ENCODE results near the gene NOX5.

NOX5 gene

DNA sequence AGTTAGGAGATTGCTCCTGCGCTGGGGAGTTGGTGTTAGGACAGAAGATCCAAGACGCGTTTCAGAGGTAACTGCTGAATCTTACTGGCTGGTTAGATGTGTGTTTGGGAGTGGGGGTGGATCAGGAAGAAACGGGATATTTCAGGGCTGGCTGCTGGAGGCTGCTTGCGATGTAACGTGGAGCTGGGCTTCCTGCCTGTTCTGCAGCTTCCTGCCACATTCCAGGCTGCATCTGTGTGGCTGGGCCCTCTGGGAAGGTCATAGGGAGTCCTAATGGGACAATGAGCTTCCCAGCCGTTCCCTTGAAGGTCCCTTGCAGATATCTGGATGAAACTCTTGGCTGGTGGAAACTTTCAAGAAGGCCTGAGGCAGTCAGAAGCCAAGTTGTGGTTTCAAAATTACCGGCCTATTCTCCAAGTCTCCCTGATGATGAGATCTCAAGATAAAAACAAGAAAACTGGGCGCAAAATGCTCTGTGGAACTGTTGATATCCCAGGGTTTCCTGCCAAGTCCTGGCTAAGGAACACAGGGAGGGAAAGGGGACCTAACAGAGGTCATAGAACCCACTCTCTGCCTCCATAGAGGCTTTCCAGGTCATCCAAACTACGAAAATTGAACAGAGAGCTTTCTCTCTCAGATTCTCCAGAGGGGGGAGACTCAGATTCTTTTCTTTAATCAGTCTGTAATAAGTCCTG is 67.0 kb downstream of the NOX5 start:
- DNase-seq (ENCODE audit: low read depth in 2 of 2), result no peak

DNA sequence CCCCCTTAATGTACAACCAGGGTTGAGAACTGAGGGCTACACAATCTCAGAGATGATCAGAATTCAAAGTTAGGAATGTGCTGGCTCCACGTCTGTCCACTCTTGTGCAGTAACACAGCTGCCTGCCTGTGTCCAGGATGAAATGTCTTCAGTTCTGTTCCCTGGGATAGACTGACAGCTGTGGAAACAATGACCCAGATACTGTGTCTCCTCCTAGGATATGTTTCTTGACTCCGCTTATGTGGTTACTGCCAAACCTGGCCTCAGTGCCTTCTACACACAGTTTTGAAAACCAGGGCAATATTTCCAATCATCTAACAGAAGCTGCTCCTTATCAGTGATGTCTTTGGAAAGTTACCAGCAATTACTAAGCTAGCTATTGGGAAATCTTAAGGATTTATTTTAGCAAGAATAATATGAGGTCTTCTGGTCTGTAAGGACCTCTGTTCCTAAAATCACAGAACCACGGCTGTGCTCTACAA is 67.6 kb downstream of the NOX5 start:
- no peak for DNase-seq (ENCODE audit: low read depth in 2 of 2)

DNA sequence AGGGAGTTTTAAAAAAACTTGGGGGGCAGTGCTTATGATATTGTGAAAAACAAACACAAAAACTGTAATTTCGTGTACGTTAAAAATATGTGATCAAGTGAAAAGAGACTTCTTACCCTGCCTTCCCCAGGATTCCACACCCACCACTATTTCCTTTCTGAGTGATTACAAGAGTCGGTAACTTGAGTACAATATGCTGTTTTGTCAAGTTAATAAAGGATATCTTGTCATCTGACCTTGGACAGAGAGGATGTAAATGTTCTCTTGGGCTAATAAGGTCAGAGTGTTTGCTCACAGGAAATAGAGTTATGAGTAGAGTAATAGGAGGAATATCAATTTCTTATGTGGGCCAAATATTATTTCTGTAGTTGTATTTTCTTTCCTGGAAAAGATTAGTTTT is 68.1 kb downstream of the NOX5 start:
- no peak for DNase-seq (ENCODE audit: low read depth in 2 of 2)

DNA sequence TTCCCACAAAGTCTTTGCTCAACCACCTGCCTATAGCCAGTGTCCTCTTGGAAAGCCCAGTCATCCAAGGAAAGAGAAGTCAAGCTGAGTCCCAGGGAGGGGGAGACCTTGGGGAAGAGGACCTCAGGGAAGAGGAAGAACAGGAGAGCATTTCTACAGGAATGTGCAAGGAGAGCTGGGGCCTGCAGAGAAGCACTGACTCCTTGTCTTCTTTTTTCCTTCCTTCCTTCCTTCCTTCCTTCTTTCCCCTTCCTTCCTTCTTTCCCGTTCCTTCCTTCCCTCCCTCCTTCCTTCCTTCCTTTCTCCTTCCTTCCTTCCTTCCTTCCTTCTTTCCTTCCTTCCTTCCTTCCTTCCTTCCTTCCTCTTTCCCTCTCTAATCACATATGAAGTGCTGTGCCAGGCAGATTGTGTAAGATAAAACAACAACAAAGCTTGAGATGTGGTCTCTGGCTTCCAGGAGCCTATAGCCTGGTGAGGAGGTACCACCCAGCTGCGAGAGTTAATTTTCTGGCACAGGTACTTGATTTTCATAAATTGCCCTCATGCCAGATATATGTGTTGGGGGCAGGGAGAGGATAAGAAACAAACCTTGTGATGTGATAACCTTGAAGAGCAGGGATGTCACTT is 70.0 kb downstream of the NOX5 start:
- no peak for DNase-seq (ENCODE audit: low read depth in 2 of 2)

DNA sequence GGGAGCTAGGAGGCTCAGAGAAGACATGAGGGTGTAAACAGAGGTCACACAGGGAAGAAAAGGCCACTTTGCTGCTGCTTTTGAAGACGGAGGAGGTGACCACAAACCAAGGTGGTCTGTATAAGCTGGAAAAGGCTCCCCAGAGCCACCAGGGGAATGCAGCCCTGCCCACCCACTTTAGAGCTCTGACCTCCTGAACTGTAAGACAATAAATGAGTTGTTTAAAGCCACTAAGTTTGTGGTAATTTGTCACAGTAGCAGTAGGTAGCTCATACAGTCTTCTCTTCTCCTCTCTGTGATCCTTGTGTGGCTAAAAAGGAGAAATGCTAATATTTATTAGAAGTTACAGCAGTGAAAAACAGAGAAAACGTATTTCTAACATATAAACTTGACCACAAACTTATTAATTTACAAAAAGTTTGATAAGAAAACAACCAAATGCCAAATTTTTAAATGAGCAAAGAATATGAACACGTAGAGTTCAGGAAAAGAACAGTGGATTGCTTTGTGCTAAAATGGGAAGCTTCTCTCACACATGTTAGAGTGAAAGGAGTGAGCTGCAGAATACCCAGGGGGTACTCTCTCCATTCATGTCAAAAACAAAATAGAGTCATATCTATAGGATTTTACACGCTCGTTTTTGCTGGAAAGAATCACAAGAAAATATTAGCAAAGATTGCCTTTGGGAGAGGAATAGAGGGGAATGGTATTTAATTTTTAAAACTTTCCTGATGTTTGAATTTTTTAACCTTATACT is 71.0 kb downstream of the NOX5 start:
- no peak for DNase-seq (ENCODE audit: low read depth in 2 of 2)

DNA sequence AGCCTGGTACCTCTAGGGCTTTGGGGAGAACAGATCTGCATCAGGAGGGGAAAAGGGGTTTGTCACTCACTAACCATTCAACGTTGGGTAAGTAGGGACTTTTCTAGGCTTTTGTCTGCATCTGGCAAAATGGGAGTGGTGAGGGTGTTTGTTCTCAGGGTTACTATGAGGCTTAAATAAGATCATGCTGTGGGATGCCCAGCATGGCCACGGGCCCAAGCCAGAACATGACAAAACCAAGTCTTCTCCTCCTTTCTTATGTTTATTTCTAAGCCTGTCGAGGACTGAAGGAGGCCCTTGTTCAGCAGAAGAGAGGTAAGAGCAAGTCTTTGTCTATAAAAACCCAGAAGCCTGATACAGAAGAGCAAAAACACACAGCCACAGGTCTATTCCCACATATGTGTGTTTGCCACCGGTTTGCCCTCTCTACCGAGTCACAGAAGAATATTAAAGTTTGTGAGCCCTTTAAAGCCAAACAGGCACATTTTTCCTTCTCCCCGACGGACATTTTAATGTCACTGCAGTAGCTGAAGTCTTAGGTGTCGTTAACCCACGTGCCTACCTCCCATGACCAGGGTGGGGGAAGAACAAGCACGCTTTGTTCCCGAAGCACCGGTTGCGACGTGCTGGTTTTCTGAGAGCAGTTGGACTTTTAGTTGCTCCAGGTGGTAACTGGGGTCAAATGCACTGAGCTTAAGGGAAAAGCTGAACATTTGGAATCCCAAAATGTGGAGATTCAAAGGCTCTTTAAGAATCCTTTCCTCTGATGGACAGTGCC is 72.1 kb downstream of the NOX5 start:
- DNase-seq (ENCODE audit: low read depth in 2 of 2), result no peak

DNA sequence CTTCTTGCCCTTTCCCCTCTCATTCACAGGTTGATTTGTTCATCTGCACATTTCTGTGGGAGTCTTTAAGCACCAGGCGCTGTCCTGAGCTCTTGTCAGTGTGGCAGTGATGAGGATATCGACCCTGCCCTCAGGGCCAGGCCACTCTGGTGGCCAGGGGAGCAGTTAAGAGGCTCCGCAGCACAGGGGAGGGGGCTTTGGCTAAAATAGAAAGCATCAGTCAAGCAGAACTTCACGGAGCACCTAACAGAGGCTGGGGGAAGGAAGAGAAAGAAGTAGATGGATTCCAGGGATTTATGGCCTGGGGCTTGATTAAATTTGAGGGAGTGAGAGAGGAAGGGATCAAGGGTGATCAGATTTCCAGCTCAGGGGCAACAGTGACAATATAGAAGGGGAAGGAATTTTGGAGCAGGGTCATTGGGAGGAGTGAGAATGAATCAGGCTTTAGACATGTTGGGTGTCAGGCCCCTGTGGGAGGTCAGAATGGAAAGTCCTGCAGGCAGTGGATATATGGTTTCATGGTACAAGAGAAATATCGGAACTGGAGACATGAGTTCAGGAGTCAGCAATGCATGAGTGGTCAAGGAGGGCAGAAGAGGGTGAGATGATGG is 73.0 kb downstream of the NOX5 start:
- no peak for DNase-seq (ENCODE audit: low read depth in 2 of 2)

DNA sequence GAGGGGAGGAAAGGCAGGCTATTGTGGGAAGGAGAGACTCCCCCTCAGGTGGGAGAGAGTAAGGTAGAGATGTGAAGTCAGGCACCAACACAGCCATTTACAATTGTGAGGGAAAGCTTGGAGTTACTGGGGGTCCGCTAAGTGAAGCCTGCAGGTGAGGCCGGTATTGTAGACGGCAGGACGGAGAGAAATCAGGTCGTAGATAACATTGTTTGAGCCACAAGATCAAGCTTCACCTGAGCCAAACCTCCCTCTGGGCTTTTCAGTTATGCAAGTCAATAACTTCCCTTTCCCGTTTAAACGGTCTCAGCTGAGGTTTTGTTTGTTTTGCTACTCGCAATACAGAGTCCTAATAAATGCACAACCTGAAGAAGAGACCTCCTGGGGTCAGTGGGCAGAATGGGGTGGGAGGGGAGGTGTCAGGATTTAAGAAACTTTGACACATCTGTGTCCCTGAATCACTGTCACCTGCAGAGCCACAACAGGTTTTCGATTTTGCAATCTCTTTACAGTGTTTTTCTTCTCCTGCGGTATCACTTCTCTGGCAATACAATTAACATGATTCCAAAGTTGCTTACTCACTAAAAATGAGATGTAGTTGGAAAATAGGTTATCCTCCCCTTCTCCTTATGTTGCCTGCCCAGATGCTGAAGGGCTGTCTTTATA is 73.9 kb downstream of the NOX5 start:
- no peak for DNase-seq (ENCODE audit: low read depth in 2 of 2)

DNA sequence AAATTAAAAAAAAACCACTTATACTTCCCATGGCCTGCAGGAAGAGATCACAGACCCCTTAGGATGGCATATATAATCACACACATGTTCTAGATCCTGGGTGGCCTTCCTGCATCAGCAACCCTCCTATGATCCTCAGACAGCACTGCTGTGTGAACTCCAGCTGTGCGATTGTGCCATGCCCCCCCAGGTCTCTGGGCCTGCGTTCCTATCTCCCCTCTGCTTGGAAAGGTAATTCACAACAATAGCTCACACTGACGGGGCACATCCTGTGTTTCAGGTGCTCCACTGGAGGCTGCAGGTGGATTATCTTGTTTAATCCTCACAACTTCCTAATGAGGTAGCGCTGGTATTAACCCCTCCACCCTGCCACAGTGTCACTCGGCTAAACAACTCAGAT is 74.8 kb downstream of the NOX5 start:
- DNase-seq (ENCODE audit: low read depth in 2 of 2), result no peak

DNA sequence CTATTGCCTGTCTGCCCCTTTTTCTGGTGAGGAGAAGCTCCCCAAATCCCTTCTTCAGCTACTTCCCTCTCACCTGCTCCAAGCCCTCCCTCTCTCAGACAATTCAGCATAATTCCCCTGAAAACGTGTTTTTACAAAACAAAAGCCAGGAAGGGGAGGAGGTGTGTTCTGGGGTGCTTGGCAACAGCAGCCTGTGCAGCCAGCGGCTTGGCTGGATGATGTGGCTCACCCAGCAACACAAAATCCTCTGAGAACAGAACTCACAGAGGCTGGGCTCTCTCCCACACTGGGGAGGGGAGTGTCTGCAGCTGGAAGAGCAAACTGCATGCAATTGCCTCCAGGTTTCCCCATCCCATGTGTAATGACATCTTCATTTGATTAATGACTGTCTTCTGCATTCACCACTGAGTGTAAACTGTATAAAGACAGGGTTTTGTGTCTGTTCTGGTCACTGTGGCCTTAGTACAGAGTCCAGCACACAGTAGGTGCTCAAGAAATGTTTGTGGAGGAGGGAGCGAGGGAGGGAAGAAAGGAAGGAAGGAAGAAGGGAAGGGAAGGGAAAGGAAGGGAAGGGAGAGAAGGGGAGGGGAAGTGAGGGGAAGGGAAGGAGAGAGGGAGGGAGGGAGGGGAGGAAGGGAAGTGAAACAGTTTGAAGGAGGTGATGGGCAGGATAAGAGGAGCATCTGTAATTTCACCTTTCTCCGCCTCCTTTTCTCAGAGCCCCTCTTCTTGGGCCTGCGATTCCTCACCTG is 75.9 kb downstream of the NOX5 start:
- no peak for DNase-seq (ENCODE audit: low read depth in 2 of 2)

DNA sequence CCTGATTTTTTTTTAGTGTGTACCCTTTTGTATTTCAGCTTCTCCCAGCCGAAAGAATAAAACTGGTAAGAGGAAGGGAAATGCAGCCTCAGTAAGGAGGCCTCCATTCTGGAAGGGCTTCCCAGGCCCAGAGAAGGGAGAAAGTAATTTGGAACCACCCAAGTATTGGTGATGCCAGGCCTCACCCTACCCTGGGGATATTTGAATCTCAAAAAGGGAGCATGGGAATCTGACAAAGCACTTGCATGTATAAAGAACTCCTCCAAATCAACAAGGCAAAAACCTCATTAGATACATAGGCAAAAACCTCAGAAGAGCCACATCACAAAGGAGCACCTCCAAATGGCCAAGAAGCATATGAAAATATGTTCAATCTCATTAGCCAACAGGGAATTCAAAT is 77.2 kb downstream of the NOX5 start:
- DNase-seq (ENCODE audit: low read depth in 2 of 2), result no peak

DNA sequence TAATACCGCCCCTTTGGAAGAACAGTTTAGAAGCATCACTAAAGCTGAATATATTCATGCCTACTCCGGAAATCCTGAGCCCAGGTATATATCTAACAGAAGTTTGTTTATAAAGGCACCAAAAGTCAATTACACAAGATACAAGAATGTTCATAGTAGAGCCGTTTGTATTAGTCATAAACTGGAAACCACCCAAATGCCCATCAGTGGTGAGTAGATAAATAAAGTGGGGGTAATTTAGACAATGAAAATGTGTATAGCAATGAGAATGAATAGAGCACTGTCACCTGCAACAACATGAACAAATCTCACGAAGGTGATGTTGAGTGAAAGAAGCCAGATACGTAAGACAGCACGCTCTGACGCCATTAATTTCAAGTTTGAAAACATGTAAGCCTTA is 77.7 kb downstream of the NOX5 start:
- DNase-seq (ENCODE audit: low read depth in 2 of 2), result no peak

DNA sequence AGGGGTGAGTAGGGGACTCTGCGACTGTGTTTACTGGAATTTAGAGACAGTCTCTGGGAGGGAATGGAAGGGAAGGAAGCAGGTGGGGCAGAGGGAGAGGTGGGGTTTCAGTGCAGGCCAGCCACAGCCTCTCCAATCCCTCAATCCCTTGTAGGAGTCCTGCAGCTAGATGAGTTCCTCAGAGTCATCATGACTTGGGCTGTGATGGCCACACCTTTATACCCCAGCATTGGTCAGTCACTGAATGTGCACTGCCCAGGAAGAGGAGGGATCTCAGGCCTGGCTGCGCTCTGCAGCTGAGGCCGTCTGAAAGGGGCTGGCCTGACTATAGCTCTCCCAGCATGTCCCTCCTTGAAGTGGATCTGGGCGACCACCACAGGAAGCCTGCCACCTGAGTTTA is 78.6 kb downstream of the NOX5 start:
- no peak for DNase-seq (ENCODE audit: low read depth in 2 of 2)

DNA sequence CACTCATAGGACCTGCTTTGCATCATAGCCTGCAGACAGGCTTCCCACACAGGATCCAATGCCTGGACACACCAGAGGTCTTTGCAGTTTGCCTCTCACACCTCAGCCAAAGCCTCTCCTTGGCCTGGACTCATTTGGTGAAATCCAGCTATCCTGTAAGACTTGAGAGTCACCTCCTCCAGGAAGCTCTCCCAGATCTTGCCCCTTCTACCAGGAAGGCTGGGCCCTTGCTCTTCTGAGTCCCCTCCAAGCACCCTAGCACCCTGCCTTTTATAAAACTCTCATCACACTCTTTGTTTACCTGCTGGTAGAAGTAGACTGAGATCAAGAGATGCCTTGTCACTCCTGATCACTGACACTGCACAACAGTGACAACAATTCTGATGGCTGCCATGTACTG is 79.1 kb downstream of the NOX5 start:
- DNase-seq (ENCODE audit: low read depth in 2 of 2), result no peak

DNA sequence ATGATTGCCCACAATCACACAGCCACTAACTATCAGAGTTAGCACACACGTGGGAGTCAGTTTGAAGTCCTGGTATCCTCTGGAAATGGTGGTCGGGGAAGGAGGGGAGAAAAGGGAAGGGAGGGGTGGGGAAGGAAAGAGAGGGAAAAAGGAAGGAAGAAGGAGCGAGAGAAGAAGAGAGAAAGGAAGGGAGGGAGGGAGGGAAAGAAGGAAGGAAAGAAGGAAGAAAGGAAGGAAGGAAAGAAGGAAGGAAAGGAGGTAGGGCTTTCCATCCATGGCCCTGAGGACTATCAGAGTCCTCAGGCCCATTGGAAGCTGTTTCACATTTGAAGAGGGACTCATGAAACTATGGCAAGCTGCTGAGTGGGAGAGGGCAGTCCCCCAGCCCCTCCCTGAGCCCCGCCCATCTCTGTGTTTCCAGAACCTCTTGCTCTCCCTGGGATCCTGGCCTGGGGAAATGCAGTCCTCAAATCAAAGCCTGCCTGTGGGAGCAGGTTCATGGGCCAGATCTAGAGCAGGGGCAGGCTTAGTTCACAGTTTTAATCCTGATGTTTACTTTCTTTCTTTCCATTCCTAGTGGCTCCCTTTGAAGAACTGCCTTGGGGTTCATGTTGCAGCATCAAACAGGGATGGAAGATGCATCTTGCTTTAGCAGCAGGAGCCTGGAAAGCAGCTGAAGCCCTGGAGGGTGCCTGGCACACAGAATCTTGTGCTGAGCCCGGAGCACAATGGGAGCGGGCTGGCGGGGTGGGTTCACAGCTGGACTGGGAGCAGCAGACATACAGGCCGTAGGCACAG is 79.8 kb downstream of the NOX5 start:
- DNase-seq (ENCODE audit: low read depth in 2 of 2), result no peak

DNA sequence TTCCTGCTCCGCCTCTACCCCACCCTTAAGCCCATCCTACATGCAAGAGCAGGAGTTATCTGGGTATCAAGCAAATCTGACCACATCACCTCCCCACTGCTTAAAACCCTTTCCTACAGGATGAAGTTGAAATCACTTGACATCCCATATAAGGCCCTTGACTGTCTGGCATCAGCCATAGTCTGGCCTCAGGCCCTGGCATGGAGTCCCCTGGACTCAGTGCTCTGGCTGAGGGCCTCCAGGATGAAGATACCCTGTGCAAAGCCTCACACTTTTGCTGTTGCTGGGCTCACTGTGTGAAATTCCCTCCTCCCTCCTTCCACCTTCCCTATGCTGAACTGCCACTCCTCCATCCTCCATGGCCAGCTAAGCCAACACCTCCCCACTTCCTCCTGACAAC is 80.8 kb downstream of the NOX5 start:
- DNase-seq (ENCODE audit: low read depth in 2 of 2), result no peak

DNA sequence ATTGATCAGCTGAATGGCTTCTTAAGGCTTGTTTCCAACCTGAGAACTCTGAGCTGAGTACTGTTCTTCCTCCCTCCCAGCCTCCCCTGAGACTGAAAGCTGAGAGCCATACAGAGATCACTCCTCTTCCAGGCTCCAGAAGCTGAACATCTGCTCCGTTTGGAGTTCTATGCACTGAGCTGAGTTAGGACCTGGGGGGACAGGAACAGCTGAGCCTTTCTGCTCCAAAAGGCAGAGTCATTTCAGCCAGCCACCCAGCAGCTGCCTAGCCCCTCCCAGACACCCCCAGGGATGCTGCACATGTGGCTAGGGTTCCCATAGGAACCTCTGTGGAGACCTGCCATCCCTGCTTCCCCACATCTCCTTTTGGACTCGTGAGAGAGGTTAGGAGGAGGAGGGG is 81.7 kb downstream of the NOX5 start:
- no peak for DNase-seq (ENCODE audit: low read depth in 2 of 2)

DNA sequence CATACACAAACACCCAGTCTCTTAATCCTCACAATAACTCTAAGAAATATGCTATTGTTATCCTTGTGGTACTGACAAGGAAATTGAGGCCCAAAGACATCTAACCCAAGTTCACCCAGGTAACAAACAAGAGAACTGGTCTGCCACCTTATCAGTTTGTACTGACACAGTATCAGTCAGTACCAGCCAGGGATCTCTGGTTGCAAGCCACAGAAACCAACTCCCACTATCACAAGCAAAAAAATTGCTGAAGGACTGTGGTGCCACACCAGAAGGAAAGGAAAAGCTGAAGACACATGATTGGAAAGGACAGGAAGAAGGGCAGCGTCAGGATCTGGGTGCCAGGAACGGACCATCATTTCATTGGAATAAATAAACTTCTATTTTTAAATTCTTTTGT is 82.1 kb downstream of the NOX5 start:
- DNase-seq (ENCODE audit: low read depth in 2 of 2), result no peak

DNA sequence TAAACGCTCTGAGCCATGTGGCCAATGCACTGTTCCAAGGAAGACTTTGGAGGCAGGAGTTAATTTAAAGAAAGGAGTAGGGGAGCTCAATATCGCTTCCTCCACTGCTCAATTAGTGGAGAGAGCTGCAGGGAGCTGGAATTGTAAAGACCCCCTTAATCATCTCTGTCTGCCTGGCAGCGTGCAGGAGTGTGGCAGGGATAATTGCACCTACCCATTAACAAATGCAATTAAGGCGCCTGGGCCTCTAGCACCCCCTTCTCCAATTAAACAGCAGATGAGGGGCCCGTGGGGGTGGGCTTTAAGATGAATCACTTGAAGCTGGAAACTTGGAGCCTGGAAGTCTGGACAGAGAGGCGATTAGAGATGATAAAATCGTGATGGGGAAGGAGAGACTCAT is 84.3 kb downstream of the NOX5 start:
- DNase-seq (ENCODE audit: low read depth in 2 of 2), result no peak

DNA sequence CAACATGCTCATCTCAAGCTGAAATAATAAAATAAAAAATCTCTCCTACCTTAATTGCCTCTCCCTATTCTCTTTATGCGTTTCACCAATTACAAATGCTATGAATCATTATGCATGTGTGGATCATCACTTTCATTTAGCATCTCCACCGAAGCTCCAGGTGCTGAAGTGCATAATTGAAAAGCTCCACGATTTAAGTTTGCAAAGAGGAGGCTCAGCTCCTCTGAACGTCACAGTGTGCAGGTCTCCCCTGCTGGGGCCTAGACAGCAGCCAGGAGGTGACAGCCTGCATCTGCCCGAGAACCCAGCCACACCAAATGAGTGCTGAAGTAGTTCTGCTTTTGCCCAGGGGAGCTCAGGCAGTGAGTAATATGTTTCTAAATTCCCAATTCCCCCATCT is 85.4 kb downstream of the NOX5 start:
- no peak for DNase-seq (ENCODE audit: low read depth in 2 of 2)
